Endothelial cell of hepatic sinusoid (primary cell): ENCODE measurements around the gene CDPF1.

Experiments
- in situ Hi-C: cut with HindIII; loops from 2 replicates; pipeline ENCODE4 v1.10.0; 2017; ENCODE audit warnings: low sequenced_read_pairs

The CDPF1 gene

DNA sequence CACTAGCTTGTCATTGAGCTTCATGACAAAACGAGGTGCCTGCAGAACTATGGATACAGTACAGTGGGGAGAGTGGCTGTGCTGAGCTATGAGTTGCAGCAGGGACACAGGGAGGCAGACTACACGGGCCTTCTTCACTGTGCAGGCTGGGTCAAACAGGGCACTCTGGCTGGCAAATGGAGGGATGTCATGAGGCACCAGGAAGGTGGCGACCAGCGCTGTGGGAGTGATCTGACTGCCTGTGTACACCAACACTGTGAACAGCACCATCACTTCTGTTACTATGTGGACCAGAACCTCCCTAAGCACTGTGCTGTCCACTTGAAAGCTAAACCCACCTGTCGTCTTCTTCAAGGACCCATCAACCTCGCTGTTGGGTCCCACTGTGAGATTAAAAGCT is 9.9 kb upstream of the CDPF1 start:
- in situ Hi-C loops, result no loop called here

DNA sequence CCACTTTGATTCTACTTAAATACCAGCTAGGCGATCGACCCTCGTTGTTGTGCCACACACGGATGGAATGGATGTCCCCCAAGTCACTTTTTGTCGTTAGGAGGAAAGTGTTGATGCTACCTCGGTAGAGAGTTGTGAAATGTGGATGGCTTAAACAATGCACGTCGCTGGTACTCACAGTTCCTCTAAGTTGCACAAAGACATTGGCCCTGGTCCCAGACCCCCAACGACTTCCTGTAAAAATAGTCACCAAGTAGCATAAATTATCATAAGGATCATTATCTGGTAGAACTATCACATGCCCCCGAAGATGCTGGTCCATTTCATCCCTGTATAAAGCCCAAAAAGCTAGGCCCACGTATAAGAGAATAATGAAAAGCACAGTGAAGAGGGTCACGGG is 9.3 kb upstream of the CDPF1 start:
- in situ Hi-C loops, result loop anchor here (5.0 kb wide), 1 partner anchor 73 kb away; no protein-coding TSS in a partner anchor

- in situ Hi-C loops, result loop anchor here (5.0 kb wide), 1 partner anchor 76 kb away; no protein-coding TSS in a partner anchor
Measured at GRCh38 chr22:46256358-46256958, 6.4 kb upstream of the CDPF1 start.

DNA sequence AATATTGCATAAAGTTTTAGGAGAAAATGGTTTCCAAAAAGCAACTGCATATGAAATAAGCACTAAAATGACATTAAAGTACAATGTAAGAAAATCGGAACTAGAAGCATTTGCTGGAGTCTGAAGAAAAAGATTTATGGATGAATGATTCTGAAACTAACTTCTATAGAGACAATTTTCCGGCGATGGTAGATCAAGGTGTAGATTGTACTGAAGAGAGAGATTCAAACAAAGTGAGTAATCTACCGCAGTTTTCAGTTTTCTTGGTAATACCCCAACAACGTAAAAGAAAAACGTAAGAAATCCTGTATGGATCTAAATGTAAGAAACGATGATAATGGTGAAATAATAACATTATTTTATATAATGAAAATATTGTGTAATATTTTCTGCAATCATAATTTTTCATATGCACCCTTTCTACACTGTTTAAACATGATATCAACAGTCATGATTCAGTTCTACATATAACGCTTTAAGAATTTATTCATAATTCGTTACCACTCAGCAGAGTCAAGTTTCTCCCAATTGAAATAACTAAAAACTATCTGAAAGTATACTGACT is 1.8 kb upstream of the CDPF1 start:
- in situ Hi-C loops, result no loop called here

DNA sequence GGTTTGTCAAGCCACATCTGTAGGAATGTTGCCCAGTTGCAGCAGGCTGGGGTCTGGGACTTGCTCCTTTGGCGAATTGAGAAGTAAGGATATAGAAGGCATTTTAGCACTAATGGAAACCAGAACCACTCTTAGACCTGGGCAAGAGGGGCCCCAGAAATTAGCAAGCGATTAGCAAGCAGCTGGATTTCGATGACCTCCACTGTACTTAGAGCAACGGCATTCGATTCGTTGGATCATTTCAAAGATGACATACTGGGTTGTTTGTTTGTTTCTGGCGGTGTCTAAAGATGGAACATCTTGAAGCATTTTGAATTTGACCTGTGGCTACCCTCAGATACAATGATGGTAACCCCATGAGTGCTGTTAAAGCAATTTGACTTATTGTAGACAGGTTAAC is 1.2 kb upstream of the CDPF1 start:
- in situ Hi-C loops, result no loop called here

DNA sequence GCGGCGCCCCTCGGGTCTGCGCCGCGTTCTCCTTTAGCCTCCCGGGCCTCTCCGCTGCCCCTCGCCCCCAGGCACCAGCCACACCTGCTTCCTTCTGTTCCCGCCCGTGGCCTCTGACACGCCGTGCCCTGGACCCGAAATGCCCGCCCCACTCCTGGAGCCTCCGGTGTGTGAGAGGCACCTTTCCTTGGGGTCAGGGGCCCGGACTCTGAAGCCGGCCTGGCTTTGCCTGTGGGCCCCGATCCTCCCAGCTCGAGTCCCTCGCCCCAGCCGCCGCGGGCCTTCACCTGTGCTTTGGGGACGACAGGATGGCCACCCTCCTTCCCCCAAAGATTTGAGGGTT is 661 bp upstream of the CDPF1 start:
- in situ Hi-C loops, result no loop called here

DNA sequence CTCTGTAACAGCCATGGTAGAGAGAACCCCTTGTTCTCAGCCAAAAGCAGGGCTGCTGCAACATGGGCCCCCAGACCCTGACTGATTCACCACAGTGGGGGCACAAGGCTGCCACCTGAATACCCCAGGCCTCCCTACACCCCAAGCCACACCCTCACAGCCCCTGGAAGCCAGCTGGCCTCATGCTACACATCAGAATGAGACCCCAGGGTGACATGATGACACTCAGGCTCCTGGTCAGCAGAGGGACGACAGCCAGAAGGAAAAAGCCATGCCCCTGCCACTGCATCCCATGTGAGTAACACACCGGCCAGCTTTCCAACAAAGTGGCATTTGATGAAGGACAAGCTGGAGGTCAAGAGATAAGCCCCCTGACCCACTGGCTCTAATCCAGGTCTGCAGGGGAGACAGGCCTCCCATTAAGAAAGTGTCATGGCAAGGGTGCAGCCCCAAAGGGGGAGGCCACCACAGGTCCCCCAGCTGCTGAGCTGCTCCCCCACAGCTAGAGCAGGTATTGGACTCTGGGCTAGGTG is 2.6 kb downstream of the CDPF1 start:
- in situ Hi-C loops, result no loop called here

GRCh38 chr22:46246178-46246577 is 3.9 kb downstream of the CDPF1 start:
- in situ Hi-C loops, result no loop called here

GRCh38 chr22:46245511-46245910 is 4.6 kb downstream of the CDPF1 start:
- in situ Hi-C loops, result no loop called here

DNA sequence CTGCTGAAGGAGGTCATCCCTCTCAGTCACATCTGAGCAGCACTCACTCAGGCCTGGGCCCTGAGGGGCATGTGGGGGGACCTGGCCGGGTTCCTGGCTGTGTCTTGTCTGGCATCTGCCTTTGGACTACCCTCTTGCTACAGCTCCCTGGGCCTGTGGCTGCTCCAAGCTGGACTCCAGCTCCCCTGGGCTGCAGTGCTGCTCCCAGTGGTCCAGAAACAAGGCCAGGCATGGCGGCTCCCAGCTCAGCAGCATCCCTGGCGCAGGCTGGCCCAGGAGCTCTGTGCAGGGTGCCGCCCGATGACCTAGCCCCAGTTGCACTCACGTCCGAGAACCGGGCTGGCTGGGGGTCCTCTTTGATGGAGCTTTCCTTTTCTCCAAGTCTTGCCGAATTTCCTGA is 5.3 kb downstream of the CDPF1 start:
- in situ Hi-C loops, result loop anchor here (5.0 kb wide), 1 partner anchor 47 kb away; no protein-coding TSS in a partner anchor

- in situ Hi-C loops, result loop anchor here (5.0 kb wide), 1 partner anchor 45 kb away; no protein-coding TSS in a partner anchor
Measured at GRCh38 chr22:46242076-46242475, 8.0 kb downstream of the CDPF1 start.

DNA sequence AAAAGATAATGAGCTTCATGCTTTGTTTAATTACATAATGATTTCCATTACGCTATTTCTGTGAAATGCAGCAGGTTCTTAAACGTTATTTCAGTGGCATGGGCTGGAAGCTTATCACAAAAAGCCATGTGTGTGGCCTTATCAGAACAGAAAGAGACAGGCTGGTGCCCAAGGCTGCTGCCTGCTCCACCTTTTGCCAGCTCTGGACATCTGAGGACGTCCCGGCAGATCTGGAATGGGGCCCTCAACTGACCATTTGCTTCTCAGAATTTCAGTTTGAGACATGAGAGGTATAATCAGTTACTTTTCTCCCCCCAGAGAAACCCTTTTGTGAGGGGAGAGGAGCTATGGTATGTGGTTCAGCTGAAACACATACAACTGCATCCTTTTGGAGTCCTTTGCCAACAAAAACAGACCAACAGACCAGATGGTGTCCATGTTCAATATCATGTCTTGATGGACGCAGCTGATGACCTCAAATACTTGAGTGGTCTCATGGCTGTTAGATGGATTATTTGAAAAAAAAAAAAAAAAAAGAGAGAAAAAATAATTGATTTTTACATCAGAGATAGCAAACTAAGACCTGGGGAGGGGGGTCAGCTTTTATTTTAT is 8.6 kb downstream of the CDPF1 start:
- in situ Hi-C loops, result loop anchor here (5.0 kb wide), 1 partner anchor 44 kb away; no protein-coding TSS in a partner anchor

- in situ Hi-C loops, result loop anchor here (5.0 kb wide), 1 partner anchor 44 kb away; no protein-coding TSS in a partner anchor
Measured at GRCh38 chr22:46240907-46241306, 9.2 kb downstream of the CDPF1 start.

GRCh38 chr22:46240506-46240905 is 9.6 kb downstream of the CDPF1 start:
- in situ Hi-C loops, result loop anchor here (5.0 kb wide), 1 partner anchor 43 kb away; no protein-coding TSS in a partner anchor

- in situ Hi-C loops, result loop anchor here (5.0 kb wide), 1 partner anchor 43 kb away; no protein-coding TSS in a partner anchor
Measured at GRCh38 chr22:46240073-46240472, 10.0 kb downstream of the CDPF1 start.

- in situ Hi-C loops, result loop anchor here (5.0 kb wide), 1 partner anchor 42 kb away; no protein-coding TSS in a partner anchor
Measured at GRCh38 chr22:46239261-46240048, 10.6 kb downstream of the CDPF1 start.

DNA sequence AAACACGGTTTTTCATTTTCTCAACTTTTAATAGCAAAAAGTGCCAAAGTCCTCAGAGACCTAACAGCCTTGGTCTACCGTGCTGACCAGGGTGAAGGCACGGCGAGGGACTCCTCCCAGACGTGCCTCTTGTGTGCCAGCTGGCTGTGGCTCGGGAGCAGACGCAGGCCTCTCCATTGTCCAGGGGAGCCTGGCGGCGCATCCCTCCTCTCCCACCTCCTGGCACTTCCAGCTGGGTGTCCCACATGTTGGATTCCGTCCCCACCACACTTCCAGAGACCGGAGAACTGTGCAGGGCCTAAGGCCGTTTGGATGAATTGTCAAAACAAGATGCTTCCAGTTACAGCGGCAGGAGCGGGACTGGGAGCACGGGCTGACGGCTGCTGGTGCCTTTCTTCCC is 11.6 kb downstream of the CDPF1 start:
- in situ Hi-C loops, result no loop called here

DNA sequence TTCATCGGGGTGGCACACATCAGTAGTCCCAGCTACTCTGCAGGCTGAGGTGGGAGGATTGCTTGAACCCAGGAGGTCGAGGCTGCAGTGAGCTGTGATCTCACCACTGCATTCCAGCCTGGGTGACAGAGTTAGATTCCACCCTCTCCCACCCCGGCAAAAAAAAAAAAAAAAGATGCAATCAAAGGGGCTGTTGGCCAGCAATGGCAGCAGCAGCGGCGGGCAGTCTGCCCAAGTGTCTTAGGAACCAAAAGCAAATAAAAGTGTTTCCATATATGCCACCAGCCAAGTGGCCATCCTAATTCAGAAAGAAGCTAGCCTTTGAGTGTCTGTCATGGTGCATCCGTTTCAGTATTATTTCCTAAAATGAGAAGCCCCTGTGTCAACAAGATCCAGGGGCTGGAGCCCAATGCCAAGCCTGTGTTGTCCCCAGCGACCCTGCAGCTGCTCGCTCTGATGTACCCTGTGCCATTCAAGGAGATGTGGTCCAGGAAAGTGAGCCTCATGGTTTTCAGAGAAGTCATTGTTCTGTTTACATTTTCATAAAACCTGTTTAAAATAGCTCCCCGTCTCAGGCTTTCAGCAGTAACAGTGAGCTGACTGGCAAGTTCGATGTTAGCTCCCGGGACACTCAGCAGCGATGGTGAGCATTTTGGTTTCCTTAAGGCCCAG is 12.5 kb downstream of the CDPF1 start:
- in situ Hi-C loops, result no loop called here

- in situ Hi-C loops, result no loop called here
Measured at GRCh38 chr22:46234969-46235368, 15.1 kb downstream of the CDPF1 start.

GRCh38 chr22:46233231-46233630 is 16.9 kb downstream of the CDPF1 start:
- in situ Hi-C loops, result no loop called here
